ENCODE results near the gene SLC35E2B. TPM values are rescaled to one million over a fixed set of nuclear protein-coding genes. Genes with fewer than 3 reads are reported as not detected.
"Not testable (repeated sequence)": the region's sequence is repeated elsewhere in the genome, so short reads cannot be mapped to it uniquely, and the experiment has no call there.

The SLC35E2B gene
- total RNA-seq = 61.9 TPM

- DNase-seq (ENCODE audit: low read depth in 2 of 3, low spot score in 2 of 3) = peak; percentile 90 to 98 (median 94)
These were observed at the start of gene SLC35E2B for GRCh38 chr1:1692714-1693647. TSS of gene SLC35E2B (minus strand) at chr1:1692795. CDS start at chr1:1676699, 16,096 bp downstream.

GRCh38 chr1:1741013-1741412 lies 48.4 kb upstream of the SLC35E2B start:
- DNase-seq (ENCODE audit: low read depth in 2 of 3, low spot score in 2 of 3) = not testable (repeated sequence)

GRCh38 chr1:1738799-1739337 lies 46.3 kb upstream of the SLC35E2B start:
- not testable (repeated sequence) for DNase-seq (ENCODE audit: low read depth in 2 of 3, low spot score in 2 of 3)

GRCh38 chr1:1737675-1738590 lies 45.3 kb upstream of the SLC35E2B start:
- not testable (repeated sequence) for DNase-seq (ENCODE audit: low read depth in 2 of 3, low spot score in 2 of 3)

DNA sequence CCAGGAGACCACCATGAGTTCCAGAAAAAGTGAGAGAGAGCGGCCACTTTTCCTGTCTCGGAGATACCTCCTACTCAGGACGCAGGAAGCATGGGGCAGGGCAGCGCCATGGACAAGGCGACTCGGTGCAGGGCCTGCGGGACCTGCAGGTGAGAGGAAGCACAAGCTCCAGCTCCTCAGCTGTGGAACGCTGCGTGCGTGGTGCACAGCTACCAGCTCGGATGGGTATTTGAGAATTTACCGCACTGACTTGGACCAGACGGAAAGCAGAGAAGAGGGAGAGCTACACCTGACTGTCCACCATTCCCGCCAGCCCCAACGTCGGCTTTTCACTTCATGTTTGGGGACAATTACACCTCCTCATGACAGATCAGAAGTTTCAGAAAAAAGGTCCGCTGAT lies 39.8 kb upstream of the SLC35E2B start:
- DNase-seq (ENCODE audit: low read depth in 2 of 3, low spot score in 2 of 3) = no peak

- DNase-seq (ENCODE audit: low read depth in 2 of 3, low spot score in 2 of 3) = no peak
These were observed 38.3 kb upstream of the SLC35E2B start for GRCh38 chr1:1730870-1731269.

GRCh38 chr1:1730230-1730629 lies 37.6 kb upstream of the SLC35E2B start:
- DNase-seq (ENCODE audit: low read depth in 2 of 3, low spot score in 2 of 3) = not testable (repeated sequence)

DNA sequence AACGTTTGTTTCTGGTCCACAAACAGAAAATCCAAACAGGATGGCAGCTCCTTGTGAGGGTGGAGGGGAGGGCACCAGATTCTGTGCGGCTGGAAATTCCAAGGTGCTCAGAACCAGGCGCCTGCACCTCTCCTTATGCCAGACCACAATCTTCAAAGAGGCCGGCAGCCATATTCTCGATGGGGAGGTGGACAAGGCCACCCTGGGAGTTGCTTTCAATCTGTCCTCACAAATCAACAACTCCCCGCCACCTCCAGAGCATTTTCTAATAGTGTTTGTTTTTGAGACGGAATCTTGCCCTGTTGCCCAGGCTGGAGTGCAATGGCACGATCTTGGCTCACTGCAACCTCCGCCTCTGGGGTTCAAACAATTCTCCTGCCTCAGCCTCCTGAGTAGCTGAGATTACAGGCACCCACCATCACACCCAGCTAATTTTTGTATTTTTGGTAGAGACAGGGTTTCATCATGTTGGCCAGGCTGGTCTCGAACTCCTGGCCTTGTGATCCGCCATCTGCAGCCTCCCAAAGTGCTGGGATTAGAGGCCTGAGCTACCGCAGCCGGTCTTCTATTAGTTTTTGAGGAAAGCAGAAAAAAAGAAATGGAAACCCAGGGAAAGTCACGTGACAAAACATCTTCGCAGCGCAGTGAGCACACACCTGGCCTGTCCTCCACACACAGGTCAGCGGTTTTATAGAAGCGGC lies 36.7 kb upstream of the SLC35E2B start:
- not testable (repeated sequence) for DNase-seq (ENCODE audit: low read depth in 2 of 3, low spot score in 2 of 3)

DNA sequence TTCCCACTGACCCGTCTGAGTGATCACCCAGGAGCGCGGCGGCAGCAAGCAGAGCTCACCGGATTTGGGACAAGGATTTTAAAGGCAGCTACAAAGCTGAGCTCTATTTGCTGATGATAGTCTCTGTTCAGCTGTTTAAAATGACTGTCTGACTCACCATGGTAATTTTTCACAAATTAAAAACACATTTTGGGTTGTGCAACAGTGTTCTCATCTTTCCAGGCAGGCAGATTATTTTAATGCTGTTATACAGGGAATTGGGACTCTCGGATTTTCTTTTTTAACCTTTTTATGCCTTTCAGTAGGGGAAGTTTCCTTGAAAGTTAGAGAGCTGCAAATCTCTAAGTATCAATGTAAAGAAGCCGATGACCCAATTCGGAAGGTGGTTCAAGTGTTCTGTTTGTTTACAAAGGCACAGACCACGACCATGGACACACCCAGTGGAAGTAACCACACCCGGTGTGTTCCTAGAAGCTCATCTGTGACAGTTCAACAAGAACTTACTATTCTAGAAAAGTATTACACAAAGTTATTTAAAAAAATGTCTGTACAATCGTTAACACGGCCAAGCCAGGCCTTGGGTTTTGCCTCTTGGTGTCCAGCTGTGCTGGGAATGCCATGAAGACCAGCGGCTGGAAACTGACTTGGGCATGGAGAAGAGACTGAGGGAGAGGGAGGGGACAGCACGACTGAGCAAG lies 35.9 kb upstream of the SLC35E2B start:
- DNase-seq (ENCODE audit: low read depth in 2 of 3, low spot score in 2 of 3) = not testable (repeated sequence)

DNA sequence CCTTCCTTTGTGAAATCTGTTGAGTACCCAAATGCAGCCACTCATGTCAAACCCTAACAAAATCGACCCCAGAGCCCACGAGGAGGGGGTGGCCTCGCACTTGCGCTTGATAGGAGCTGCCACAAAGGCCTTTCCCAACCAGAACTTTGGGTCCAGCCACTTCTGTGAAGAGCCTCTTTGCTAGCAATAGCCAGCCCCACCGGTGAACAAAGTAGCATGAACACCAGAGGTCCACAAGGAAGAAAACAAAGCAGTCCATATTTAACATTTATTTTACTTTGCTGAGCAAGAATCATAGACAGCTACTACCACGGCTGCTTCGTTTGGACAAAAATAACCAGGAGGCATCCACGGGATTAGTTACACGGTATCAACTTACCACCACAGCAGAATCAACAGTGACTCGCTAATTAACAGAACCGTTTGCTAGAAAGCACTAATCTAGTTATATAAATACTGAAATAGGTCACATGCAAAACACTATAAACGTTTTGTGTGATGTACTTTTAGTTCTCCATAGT lies 34.6 kb upstream of the SLC35E2B start:
- not testable (repeated sequence) for DNase-seq (ENCODE audit: low read depth in 2 of 3, low spot score in 2 of 3)

DNA sequence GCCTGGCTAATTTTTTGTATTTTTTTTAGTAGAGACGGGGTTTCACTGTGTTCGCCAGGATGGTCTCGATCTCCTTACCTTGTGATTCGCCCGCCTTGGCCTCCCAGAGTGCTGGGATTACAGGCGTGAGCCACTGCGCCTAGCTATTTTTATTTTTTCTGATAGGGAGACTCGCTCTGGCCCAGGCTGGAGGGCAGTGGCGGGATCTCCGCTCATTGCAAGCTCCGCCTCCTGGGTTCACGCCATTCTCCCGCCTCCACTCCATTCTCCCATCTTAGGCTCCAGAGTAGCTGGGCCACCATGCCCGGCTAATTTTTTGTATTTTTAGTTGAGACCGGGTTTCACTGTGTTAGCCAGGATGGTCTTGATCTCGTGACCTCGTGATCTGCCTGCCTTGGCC lies 33.5 kb upstream of the SLC35E2B start:
- DNase-seq (ENCODE audit: low read depth in 2 of 3, low spot score in 2 of 3) = not testable (repeated sequence)

GRCh38 chr1:1724035-1724864 lies 31.7 kb upstream of the SLC35E2B start, which contains the start of gene CDK11A:
TSS of gene CDK11A (minus strand) at chr1:1724357. CDS start at chr1:1722818, 1,539 bp downstream.
- peak; percentile 96 to 100 (median 99) for DNase-seq (ENCODE audit: low read depth in 2 of 3, low spot score in 2 of 3)

- no peak for DNase-seq (ENCODE audit: low read depth in 2 of 3, low spot score in 2 of 3)
These were observed 28.6 kb upstream of the SLC35E2B start for GRCh38 chr1:1721201-1721600.

DNA sequence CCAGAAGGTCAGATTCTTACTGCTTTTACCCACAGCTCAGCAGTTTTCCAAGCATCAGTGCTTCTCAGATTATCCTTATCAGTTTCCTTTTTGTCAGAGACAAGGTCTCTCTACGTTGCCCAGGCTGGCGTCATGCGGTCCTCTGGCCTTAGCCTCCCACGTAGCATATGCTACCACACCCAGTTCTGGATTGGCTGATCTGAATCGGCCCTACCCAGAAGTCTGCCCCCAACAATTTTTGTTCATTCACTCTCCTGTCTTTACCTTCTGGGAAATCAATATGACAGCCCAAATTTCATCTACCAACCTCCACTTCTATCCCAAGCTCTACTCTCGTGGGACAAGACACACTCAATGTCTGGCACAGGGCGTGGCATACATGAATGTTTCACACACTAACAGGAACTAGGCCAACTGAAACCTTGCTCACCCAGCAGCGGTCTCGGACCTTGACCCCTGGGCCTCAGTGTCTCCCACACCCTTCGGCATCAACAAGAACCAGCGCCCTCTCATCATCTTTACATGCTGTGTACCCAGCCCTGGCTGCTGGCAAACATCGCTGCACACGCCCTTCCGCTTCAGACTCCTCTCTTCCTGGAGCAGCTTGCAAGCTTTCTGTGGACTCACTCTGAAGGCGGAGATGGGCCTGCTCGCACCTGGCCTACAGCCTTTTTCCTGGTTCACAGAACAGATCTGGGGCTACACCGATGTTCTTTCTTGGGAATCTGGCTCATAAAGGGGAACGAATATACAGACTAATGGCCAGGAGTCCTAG lies 22.7 kb upstream of the SLC35E2B start:
- not testable (repeated sequence) for DNase-seq (ENCODE audit: low read depth in 2 of 3, low spot score in 2 of 3)

- DNase-seq (ENCODE audit: low read depth in 2 of 3, low spot score in 2 of 3) = not testable (repeated sequence)
These were observed 15.3 kb upstream of the SLC35E2B start for GRCh38 chr1:1707897-1708296.

- DNase-seq (ENCODE audit: low read depth in 2 of 3, low spot score in 2 of 3) = not testable (repeated sequence)
These were observed 14.6 kb upstream of the SLC35E2B start for GRCh38 chr1:1707241-1707640.

DNA sequence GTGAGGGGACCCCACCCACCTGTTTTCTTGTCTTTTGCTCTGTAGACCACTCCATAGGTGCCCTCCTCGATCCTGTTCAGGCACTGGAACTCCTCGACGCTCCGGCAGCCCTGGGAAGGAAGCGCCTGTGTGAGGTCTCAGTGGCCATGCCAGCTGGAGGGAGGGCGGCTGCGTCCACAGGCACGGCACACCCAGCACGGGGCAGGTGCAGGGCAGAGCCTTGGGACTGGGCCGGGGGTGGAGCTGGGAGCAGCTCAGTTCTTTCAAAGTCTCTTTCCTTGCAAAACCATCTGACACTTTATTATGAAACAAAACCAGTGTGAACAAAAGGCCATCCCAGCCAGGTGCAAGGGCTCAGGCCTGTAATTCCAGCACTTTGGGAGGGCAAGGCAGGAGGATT lies 13.0 kb upstream of the SLC35E2B start:
- not testable (repeated sequence) for DNase-seq (ENCODE audit: low read depth in 2 of 3, low spot score in 2 of 3)

All from hematopoietic multipotent progenitor cell (in vitro differentiated cells).